Stimulated activated CD8-positive, alpha-beta memory T cell treated with anti-CD3 and anti-CD28 coated beads, Interleukin-15, amount 100 ng/mL, for 4 hours (primary cell): ENCODE measurements around the gene KPNA4.
"Not testable (repeated sequence)": the region's sequence is repeated elsewhere in the genome, so short reads cannot be mapped to it uniquely, and the experiment has no call there.

ENCODE experiments used
- DNase-seq, 2 donors: peaks; one replicate each; pipeline ENCODE4 v3.0.0-alpha.2; 2020; ENCODE audit warnings: low read depth in 2 of 2

Gene KPNA4

DNA sequence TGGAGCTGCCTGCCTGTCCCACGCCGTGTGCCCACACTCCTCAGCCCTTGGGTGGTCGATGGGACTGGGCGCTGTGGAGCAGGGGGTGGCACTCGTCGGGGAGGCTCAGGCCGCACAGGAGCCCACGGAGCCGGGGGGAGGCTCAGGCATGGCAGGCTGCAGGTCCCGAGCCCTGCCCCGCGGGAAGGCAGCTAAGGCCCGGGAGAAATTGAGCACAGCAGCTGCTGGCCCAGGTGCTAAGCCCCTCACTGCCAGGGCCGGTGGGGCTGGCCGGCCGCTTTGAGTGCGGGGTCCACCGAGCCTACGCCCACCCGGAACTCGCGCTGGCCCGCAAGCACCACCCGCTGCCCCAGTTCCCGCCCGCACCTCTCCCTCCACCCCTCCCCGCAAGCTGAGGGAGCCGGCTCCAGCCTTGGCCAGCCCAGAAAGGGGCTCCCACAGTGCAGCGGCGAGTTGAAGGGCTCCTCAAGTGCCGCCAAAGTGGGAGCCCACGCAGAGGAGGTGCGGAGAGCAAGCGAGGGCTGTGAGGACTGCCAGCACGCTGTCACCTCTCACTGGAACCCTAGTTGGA, 8.7 kb upstream of the KPNA4 start:
- not testable (repeated sequence) for DNase-seq

DNA sequence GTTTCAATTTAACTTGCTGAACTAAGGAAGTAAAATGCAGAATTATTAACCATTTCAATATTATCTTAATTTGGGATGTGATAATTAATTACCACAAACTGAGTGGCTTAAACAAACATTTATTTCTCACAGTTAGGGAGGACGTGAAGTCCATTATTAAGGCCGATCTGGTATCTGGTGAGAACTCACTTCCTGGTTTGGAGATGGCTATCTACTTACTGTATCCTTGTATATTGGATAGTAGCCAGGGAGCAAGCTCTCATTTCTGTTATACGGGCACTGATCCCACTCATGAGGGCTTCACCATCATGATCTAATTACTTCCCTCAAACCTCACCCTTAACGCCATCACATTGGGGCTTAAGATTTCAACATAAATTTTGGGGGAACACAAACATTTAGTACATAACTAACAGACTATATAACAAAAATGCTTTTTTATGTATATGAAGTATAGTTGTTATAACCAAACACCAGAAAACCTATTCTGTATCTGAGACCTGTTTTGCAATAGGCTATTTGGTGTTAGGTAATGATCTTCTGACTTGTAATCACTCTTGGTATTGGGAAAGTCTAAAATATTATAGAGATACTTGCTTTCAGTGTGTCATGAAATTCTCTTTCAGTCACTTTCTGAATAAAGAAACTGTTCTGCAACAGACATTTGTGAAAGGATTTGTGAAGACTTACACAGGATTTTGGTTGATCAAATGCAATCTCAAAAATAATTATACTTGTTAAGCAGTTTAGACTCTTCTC, 4.7 kb upstream of the KPNA4 start:
- DNase-seq: no peak

DNA sequence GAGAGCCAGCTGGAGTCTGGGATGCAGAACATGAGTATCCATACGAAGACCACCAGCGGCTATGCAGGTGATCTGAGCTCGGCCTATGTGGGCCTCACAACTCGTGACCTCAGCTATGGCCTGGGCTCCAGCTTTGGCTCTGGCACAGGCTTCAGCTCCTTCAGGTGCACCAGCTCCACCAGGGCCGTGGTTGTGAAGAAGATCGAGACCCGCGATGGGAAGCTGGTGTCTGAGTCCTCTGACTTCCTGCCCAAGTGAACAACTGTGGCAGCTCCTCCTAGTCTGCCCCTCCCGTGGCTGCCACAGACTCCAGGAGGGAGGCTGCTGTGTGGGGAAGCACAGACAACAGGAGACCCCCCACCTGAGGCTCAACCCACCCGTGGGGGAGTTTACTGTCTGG, 3.6 kb upstream of the KPNA4 start:
- no peak for DNase-seq

DNA sequence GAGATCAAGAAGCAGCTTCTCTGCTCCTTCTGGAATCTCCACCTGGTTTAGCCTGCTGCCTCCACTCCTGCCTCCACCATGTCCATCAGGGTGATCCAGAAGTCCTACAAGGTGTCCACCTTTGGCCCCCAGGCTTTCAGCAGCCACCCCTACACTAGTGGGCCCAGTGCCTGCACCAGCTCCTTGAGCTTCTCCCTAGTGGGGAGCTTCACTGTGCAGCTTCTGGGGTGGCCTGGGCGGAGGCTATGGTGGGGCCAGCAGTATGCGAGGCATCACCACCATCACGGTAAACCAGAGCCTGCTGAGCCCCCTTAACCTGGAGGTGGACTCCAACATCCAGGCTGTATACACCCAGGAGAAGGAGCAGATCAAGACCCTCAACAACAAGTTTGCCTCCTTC, 2.4 kb upstream of the KPNA4 start:
- DNase-seq: no peak

GRCh38 chr3:160566499-160566898, 1.1 kb upstream of the KPNA4 start:
- DNase-seq: no peak

GRCh38 chr3:160564949-160565441, 376 bp downstream of the KPNA4 start:
- DNase-seq: peak in 1 of 2 donors; percentile 27

DNA sequence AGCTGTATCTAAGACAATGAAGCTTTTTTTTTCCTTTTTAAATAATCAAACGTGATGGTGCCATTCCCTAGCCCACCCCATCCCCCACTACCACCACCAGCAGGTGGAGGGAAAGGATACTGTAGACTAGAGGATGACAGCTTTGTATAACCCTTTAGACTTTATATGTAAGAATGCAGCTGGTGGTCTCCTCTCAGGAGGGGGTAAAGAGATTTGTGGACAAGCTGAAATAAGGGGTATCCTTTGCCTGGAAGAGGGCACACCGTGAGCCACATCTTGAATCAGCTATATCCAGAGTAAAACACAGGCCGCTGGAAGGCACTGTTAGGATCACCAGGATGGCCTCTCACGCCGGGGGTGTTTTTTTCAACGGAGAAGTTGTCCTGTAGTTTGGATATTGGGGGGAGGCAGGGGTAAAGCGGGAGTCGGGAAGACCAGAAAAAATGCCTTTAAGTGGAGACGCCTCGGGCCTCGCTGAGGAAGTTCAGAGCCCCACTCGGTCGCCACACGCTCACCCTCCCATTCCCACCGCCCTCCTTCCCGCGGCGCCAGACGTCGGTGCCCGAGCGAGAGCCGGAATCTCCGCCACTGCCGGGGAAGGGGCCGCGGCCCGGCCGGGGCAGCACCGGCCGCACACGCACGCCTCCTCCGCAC, 986 bp downstream of the KPNA4 start:
- DNase-seq: no peak

DNA sequence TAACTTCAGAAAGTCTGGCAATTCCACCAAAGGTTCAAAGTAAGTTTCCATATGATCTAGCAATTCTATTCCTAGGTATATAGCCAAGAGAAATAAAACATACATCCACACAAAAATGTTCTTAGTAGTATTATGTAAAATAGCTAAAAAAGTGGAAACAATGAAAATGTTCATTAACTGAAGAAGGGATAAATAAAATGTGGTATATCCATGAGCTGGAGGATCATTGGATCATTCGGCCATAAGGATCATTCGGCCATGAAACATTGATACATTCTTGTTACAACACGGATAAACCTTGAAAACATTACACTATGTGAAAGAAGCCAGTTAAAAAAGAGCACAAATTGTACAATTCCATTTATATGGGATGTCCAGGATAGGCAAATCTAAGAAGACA, 2.4 kb downstream of the KPNA4 start:
- DNase-seq: no peak

DNA sequence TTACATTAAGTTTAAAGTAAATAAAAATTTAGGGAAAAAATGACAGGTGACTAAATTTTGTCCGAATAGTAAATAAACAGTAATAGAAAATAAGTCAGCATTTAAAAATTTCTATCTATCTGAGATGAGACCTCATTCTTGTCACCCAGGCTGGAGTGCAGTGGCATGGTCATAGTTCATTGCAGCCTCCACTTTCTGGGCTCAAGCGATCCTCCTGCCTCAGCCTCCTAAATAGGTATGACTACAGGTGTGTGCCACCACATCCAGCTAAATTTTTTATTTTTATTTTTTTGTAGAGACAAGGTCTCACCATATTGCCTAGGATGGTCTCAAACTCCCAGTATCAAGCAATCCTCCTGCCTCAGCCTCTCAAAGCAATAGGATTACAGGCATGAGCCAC, 7.8 kb downstream of the KPNA4 start:
- no peak for DNase-seq

GRCh38 chr3:160556141-160556540, 9.2 kb downstream of the KPNA4 start:
- DNase-seq: no peak

DNA sequence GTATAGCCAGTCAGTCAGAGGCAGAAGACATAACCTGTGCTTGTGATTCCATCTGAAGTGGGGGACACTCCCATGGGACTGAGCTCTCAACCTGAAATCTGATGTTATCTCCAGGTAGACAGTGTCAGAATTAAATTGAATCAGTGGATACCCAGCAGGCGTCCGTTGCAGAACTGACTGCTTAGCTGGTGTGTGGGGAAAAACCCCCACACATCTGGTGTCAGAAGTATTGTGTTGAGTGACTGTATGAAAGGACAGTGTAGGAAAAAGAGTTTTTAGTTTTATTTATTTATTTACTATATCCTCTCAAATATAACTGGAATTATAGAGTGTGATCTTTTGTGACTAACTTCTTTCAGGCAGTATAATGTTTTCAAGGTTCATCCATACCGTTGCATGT, 10.4 kb downstream of the KPNA4 start:
- DNase-seq: no peak

- no peak for DNase-seq
Measured at GRCh38 chr3:160553827-160554226, 11.5 kb downstream of the KPNA4 start.

GRCh38 chr3:160546727-160547126, 18.6 kb downstream of the KPNA4 start:
- no peak for DNase-seq

DNA sequence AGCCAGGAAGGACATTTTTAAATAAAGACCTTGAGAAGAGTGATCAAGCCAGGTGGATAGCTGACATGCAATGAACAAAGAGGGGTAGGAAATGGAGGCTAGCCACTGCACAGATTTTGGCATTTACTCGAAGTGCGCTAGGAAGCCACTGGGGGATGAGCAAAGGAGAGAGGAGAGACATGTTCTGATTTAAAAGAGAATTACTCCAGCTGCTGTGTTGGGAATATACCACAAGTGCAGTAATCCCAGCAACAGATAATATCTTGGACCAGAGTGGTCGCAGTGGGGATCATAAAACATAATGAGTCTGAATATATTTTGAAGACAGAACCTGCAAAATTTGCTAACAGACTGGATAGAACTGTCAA, 19.9 kb downstream of the KPNA4 start:
- DNase-seq: no peak

DNA sequence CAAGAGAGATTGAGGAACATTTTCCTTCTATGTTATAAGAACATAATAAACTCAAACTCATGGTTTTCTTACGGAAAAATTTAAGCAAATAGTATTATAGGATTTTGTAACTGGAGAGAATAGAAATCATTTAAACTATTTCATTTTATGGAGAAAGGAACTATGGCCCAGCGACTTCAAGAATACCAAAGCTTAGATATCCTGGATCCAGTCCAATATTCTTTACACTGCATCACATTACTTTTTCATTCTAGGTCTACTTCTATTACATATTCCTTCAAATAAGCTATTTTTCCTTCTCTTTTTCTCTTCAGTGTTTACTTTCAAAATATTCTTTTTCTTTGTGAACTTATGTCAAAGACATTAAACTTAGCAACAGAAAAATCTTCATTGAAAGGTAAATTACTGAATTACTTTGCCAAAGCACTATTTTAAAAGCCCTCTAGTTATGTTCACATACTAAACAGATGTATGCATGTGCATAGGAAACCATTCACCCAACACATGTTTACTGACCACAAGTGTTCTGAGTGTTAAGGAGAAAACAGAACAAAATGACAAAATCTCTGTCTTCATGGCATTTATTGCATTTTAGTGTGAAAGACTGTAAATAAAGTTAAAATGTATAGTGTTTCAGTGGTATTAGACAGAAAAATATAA, 20.4 kb downstream of the KPNA4 start:
- DNase-seq: no peak

GRCh38 chr3:160540551-160540950, 24.8 kb downstream of the KPNA4 start:
- no peak for DNase-seq

DNA sequence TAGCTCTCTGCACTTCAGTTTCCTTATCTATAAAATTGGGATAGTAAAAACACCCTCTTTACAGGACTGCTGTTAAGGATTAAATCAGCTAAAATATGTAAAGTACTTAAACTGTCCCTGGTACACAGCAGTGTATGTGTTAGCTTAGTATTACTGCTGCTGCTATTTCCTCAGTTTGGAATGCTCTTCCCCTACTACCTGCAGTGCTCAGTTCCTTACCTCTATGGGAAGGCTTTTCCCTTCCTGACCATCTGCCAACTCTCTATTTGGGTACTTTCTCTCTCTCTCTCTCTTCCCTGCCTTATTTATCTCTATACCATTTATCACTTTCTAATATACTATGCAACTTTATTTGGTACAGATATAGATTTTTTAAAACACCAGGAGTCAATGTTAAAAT, 26.5 kb downstream of the KPNA4 start:
- DNase-seq: no peak

GRCh38 chr3:160537729-160538128, 27.6 kb downstream of the KPNA4 start:
- DNase-seq: no peak

DNA sequence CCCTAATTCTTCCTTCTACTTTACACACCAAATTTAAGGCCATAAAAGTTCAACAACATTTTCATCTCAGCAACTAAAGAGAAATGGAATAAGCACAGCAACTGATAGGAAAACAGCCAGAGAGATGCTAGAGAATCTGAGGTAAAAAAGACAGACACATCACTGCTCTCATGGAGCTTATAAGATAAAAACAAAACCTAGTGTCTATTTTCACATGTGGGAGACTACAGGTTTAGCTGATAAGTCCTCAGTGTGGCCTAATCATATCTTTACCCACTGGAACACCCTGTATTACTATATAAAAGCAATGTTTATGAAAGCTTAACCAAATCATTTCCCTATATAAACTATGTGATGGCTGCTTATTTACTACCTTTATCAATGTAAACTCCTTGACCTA, 33.0 kb downstream of the KPNA4 start:
- no peak for DNase-seq

DNA sequence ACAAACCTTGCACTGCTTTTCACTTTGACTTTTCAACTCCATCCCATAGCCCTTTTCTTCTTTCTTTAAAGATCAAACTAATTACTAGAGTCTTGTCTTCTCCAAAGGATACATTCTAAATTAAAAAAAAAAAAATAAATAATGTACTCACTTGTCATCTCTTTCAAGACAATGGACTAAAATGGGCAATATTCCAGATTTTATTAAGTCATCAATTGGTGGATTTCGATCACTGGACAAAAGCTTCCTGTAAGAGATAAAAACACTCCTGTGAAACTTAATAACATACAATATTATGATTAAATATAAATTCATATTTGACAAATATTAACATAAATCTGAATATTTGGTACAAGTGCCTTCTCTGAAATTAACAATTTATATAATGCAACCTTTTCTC, 34.1 kb downstream of the KPNA4 start:
- DNase-seq: no peak

DNA sequence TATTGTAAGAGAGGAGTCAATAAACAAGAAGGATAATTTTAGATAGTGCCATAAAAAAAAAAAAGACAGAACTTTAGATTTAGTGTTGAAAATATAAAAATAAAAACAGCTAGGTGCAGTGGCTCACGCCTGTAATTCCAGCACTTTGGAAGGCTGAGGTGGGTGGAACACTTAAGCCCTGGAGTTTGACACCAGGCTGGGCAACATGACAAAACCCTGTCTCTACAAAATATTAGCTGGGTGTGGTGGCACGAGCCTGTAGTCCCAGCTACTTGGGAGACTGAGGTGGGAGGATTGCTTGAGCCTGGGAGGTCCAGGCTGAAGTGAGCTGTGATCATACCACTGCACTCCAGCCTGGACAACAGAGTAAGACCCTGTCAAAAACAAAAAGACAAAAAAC, 49.0 kb downstream of the KPNA4 start:
- DNase-seq: not testable (repeated sequence)

- DNase-seq: no peak
Measured at GRCh38 chr3:160501325-160501724, 64.0 kb downstream of the KPNA4 start.

DNA sequence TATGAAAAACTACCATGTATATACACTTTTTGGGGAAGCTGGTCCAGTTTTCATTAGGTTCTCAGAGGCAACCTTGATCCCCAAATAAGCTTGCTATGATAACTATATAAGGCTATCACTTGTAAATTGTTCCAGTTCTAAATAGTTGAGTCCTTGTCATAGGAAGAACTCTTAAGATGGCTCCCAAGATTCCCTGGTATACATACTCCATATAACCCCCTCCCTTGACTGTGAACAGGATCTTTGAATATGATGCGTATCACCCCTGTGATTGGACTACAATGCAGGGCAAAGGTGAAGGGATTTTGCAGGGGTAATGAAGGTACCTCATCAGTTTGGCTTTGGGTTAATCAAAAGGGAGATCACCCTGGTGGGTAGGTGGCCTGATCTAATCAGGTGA, 67.2 kb downstream of the KPNA4 start:
- DNase-seq: no peak
